T-cell (primary cell): Measurements from ENCODE around the gene SLC25A45. TPM values are rescaled to one million over a fixed set of nuclear protein-coding genes. Genes with fewer than 3 reads are reported as not detected.

Source experiments
- ATAC-seq, 4 experiments: fragments of 200-7000 bp in 3 of 4; fragments of 150-1000 bp in 1 of 4; cut with Tn5 transposase; replicated peaks in 1 of 4; 1 replicate in 3 of 4; 2 replicates in 1 of 4; pipeline ENCODE4 v1.10.0; 2021; ENCODE audit warnings: moderate library complexity in 3 of 4, mild to moderate bottlenecking in 2 of 4, moderate number of reproducible peaks in 1 of 4
- CTCF ChIA-PET, 2 donors: fragments of 300-600 bp; sonication (Branson Sonifier 250); formaldehyde crosslinking; loops; one replicate each; lab custom pipeline; 2022; ENCODE audit warnings: antibody characterized with exemption in 2 of 2; lab: Charles Lee
- POLR2A ChIA-PET, 2 donors: fragments of 300-600 bp; sonication (Branson Sonifier 250); formaldehyde crosslinking; loops; one replicate each; lab custom pipeline; 2022; ENCODE audit warnings: antibody characterized with exemption in 2 of 2; lab: Charles Lee
- DNase-seq, 35 experiments: peaks; one replicate each; pipeline versions ENCODE4 v3.0.0 to v3.0.0-alpha.2; 2013 to 2023
- H3K27ac ChIP-seq: one replicate; pipeline ENCODE4 v1.5.1; 2013; ENCODE audit warnings: low read length
- H3K27me3 ChIP-seq, 2 experiments: replicated peaks in 1 of 2; 1 replicate in 1 of 2; 2 replicates in 1 of 2; pipeline versions ENCODE4 v1.6.1 to v1.7.0; 2013; ENCODE audit warnings: low read length in 1 of 2, mixed read lengths in 1 of 2; ENCODE audit not compliant: control insufficient read depth in 2 of 2, insufficient read depth in 2 of 2; ENCODE audit errors: extremely low read depth in 1 of 2
- H3K36me3 ChIP-seq, 2 donors: 1 replicate in 1 of 2; 2 replicates in 1 of 2; pipeline versions ENCODE4 v1.6.1 to v1.7.0; 2013; ENCODE audit warnings: low read length in 1 of 2; ENCODE audit not compliant: control insufficient read depth in 2 of 2, insufficient read depth in 1 of 2; ENCODE audit errors: extremely low read depth in 1 of 2
- H3K4me1 ChIP-seq, 2 experiments: 1 replicate in 1 of 2; 2 replicates in 1 of 2; pipeline versions ENCODE4 v1.6.1 to v1.7.0; 2013; ENCODE audit warnings: low read length in 2 of 2, mixed read lengths in 1 of 2; ENCODE audit not compliant: insufficient read depth in 2 of 2, control insufficient read depth in 1 of 2; ENCODE audit errors: extremely low read depth in 1 of 2
- H3K4me3 ChIP-seq, 2 donors: 1 replicate in 1 of 2; 2 replicates in 1 of 2; pipeline versions ENCODE4 v1.5.1 to v1.7.0; 2013; ENCODE audit warnings: mild to moderate bottlenecking in 2 of 2, low read length in 1 of 2, moderate library complexity in 1 of 2; ENCODE audit not compliant: control insufficient read depth in 1 of 2; ENCODE audit errors: extremely low read depth in 1 of 2
- H3K9me3 ChIP-seq: 2 replicates; pipeline ENCODE4 v1.7.0; 2013
- H3K27ac Mint-ChIP-seq, 2 donors: one replicate each; pipeline ENCODE4 v1.8.0; 2020 to 2021; ENCODE audit warnings: mild to moderate bottlenecking in 2 of 2, mixed read lengths in 2 of 2
- H3K27me3 Mint-ChIP-seq, 2 donors: one replicate each; pipeline ENCODE4 v1.8.0; 2021 to 2022; ENCODE audit warnings: mixed read lengths in 2 of 2
- H3K36me3 Mint-ChIP-seq: one replicate; pipeline ENCODE4 v1.8.0; 2021; ENCODE audit warnings: mixed read lengths
- H3K4me1 Mint-ChIP-seq, 3 donors: one replicate each; pipeline ENCODE4 v1.8.0; 2020 to 2022; ENCODE audit warnings: mixed read lengths in 3 of 3, mild to moderate bottlenecking in 1 of 3
- H3K4me3 Mint-ChIP-seq, 3 donors: one replicate each; pipeline ENCODE4 v1.8.0; 2020 to 2022; ENCODE audit warnings: mild to moderate bottlenecking in 3 of 3, mixed read lengths in 3 of 3, moderate library complexity in 3 of 3
- H3K9me3 Mint-ChIP-seq, 3 donors: one replicate each; pipeline ENCODE4 v1.8.0; 2020 to 2022; ENCODE audit warnings: mixed read lengths in 3 of 3
- WGBS: methylation state at CpG from one replicate; pipeline ENCODE4 v1.1.5; 2013; ENCODE audit warnings: missing lambda C conversion rate; ENCODE audit not compliant: insufficient coverage; 5-methylcytosine and 5-hydroxymethylcytosine counted together
- total RNA-seq, 35 experiments: library from RNA in 6 of 35; stranded (reverse) in 6 of 35; fragments of 120-200 nt in 1 of 35; gene quantifications; one replicate each; pipeline versions ENCODE4 v1.2.1 to v1.2.4 and lab custom pipeline; 2013 to 2026

Gene SLC25A45
- total RNA-seq, 5 donors from 2014 or later (not counting 1 experiment from before 2014, with no cell fraction given) = 18.7 to 72.2 (median 22.6) TPM

- H3K36me3 ChIP-seq = peaks cover 0 to 15% of the 10 kb centered on the region in 2 donors
- Mint-ChIP-seq H3K36me3 (peaks cover 44% of the 10 kb centered on the region), H3K4me3 (peak overlapping the region; percentile 91 to 100 (median 98)), H3K9me3 (no peaks in the 10 kb centered on the region), H3K27ac (peak overlapping the region; percentile 98 to 99), H3K4me1 (peaks cover 75 to 95% (median 77%) of the 10 kb centered on the region in 3 donors), H3K27me3 (no peaks in the 10 kb centered on the region)
- H3K4me1 ChIP-seq = peaks cover 46 to 72% of the 10 kb centered on the region in 2 experiments
- no peak for ATAC-seq
- H3K27me3 ChIP-seq = no peaks in the 10 kb centered on the region
- 0% methylated on average over 2 of the region's 9 CpGs for WGBS
- no peaks in the 10 kb centered on the region for H3K9me3 ChIP-seq
- ChIA-PET POLR2A (interaction anchor here (0.6 to 2.2 kb wide), 3 partner anchors 8 to 71 kb away, joined by 3 to 8 read pairs (median 8); partner anchors contain the start of gene MALAT1 (in 1 of the 2)), CTCF (interaction anchor here in 1 of 2 donors (2.5 kb wide), 1 partner anchor 12 kb away, joined by 12 read pairs; no protein-coding TSS in a partner anchor)
- H3K4me3 ChIP-seq = peak overlapping the region in 1 of 2 donors; percentile 33
- DNase-seq = peak in 1 of 35 experiments; percentile 29
- H3K27ac ChIP-seq = peak overlapping the region; percentile 95
Observed at GRCh38 chr11:65429068-65429681, 46.7 kb upstream of the SLC25A45 start.

- ATAC-seq (no peak), DNase-seq (peak in 2 of 35 experiments; percentile 14 to 26)
- H3K4me1 Mint-ChIP-seq = peaks cover 73 to 97% (median 75%) of the 10 kb centered on the region in 3 donors
- peaks cover 49 to 77% of the 10 kb centered on the region in 2 experiments for H3K4me1 ChIP-seq
- H3K9me3 ChIP-seq = no peaks in the 10 kb centered on the region
- H3K4me3 ChIP-seq = peak overlapping the region; percentile 30 to 92
- ChIA-PET POLR2A (interaction anchor here (0.6 to 2.2 kb wide), 2 partner anchors 71 kb away, joined by 3 to 8 read pairs; partner anchors contain the start of gene MALAT1 (in 1 of the 2)), CTCF (interaction anchor here in 1 of 2 donors (2.5 kb wide), 1 partner anchor 12 kb away, joined by 12 read pairs; no protein-coding TSS in a partner anchor)
- H3K9me3 Mint-ChIP-seq = no peaks in the 10 kb centered on the region
- H3K36me3 Mint-ChIP-seq = peaks cover 48% of the 10 kb centered on the region
- H3K27me3 Mint-ChIP-seq = no peaks in the 10 kb centered on the region
- 20% methylated on average over 1 of the region's 5 CpGs for WGBS
- peak overlapping the region; percentile 95 for H3K27ac ChIP-seq
- no peaks in the 10 kb centered on the region for H3K27me3 ChIP-seq
- peak overlapping the region; percentile 91 to 100 (median 98) for H3K4me3 Mint-ChIP-seq
- peak overlapping the region; percentile 98 to 99 for H3K27ac Mint-ChIP-seq
- H3K36me3 ChIP-seq = peaks cover 0 to 12% of the 10 kb centered on the region in 2 donors
Observed at GRCh38 chr11:65428578-65429067, 46.2 kb upstream of the SLC25A45 start.

GRCh38 chr11:65427691-65428577 lies 45.5 kb upstream of the SLC25A45 start:
- ChIA-PET CTCF (no interaction called here), POLR2A (interaction anchor here in 1 of 2 donors (2.2 kb wide), 1 partner anchor 72 kb away, joined by 8 read pairs; the partner anchor contains the start of gene MALAT1)
- Histone ChIP-seq H3K4me3 (peak overlapping the region; percentile 30 to 92), H3K36me3 (peaks cover 0 to 15% of the 10 kb centered on the region in 2 donors), H3K27me3 (no peaks in the 10 kb centered on the region), H3K27ac (peak overlapping the region; percentile 95), H3K9me3 (no peaks in the 10 kb centered on the region), H3K4me1 (peaks cover 55 to 84% of the 10 kb centered on the region in 2 experiments)
- Mint-ChIP-seq H3K9me3 (no peaks in the 10 kb centered on the region), H3K36me3 (peaks cover 50% of the 10 kb centered on the region), H3K4me3 (peak overlapping the region; percentile 91 to 100 (median 98)), H3K4me1 (peaks cover 67 to 97% (median 69%) of the 10 kb centered on the region in 3 donors), H3K27me3 (no peaks in the 10 kb centered on the region), H3K27ac (peak overlapping the region; percentile 98 to 99)
- ATAC-seq (no peak), DNase-seq (peak in 6 of 35 experiments; percentile 13 to 59 (median 32))
- WGBS = 0% methylated on average over 2 of the region's 11 CpGs

- peaks cover 57 to 80% of the 10 kb centered on the region in 2 experiments for H3K4me1 ChIP-seq
- ChIA-PET POLR2A (interaction anchor here (2.2 to 12.1 kb wide), 3 partner anchors 72 to 73 kb away, joined by 8 to 306 read pairs (median 98); partner anchors contain the start of gene MALAT1 (in 2 of the 2)), CTCF (no interaction called here)
- H3K9me3 ChIP-seq = no peaks in the 10 kb centered on the region
- peak overlapping the region; percentile 98 to 99 for H3K27ac Mint-ChIP-seq
- peak overlapping the region; percentile 91 to 100 (median 98) for H3K4me3 Mint-ChIP-seq
- no peaks in the 10 kb centered on the region for H3K27me3 ChIP-seq
- H3K9me3 Mint-ChIP-seq = no peaks in the 10 kb centered on the region
- peaks cover 54% of the 10 kb centered on the region for H3K36me3 Mint-ChIP-seq
- DNase-seq (peak in 6 of 35 experiments; percentile 7 to 52 (median 34)), ATAC-seq (no peak)
- H3K27me3 Mint-ChIP-seq = no peaks in the 10 kb centered on the region
- H3K36me3 ChIP-seq = peaks cover 0 to 15% of the 10 kb centered on the region in 2 donors
- H3K27ac ChIP-seq = peak overlapping the region; percentile 95
- H3K4me3 ChIP-seq = peak overlapping the region; percentile 42 to 92
- 5% methylated on average over 5 of the region's 10 CpGs for WGBS
- H3K4me1 Mint-ChIP-seq = peaks cover 58 to 95% (median 61%) of the 10 kb centered on the region in 3 donors
Observed at GRCh38 chr11:65426839-65427690, 44.6 kb upstream of the SLC25A45 start.

- Histone ChIP-seq H3K4me3 (peak overlapping the region; percentile 92 to 95), H3K9me3 (no peaks in the 10 kb centered on the region), H3K27me3 (no peaks in the 10 kb centered on the region), H3K36me3 (peaks cover 0 to 15% of the 10 kb centered on the region in 2 donors), H3K4me1 (peaks cover 65 to 76% of the 10 kb centered on the region in 2 experiments), H3K27ac (peak overlapping the region; percentile 95)
- peak overlapping the region; percentile 91 to 100 (median 98) for H3K4me3 Mint-ChIP-seq
- peaks cover 52 to 90% (median 52%) of the 10 kb centered on the region in 3 donors for H3K4me1 Mint-ChIP-seq
- peak overlapping the region; percentile 98 to 99 for H3K27ac Mint-ChIP-seq
- ChIA-PET CTCF (interaction anchor here in 1 of 2 donors (0.7 to 1.7 kb wide), 2 partner anchors 76 to 82 kb away, joined by 5 to 11 read pairs; no protein-coding TSS in a partner anchor), POLR2A (interaction anchor here (0.6 to 12.1 kb wide), 8 partner anchors 9 to 647 kb away, joined by 3 to 306 read pairs (median 4); partner anchors contain the start of gene MALAT1 (in 2 of the 2))
- H3K27me3 Mint-ChIP-seq = no peaks in the 10 kb centered on the region
- no peaks in the 10 kb centered on the region for H3K9me3 Mint-ChIP-seq
- peaks cover 54% of the 10 kb centered on the region for H3K36me3 Mint-ChIP-seq
- peak; percentile 8 to 43 (median 8) for ATAC-seq
- no CpG with 5 or more reads among the region's 9 CpGs for WGBS
- peak in 8 of 35 experiments; percentile 16 to 86 (median 44) for DNase-seq
Observed at GRCh38 chr11:65425971-65426838, 43.8 kb upstream of the SLC25A45 start.
